Osteoblast (primary cell): ENCODE measurements around the gene CARMIL1. TPM values are rescaled to one million over a fixed set of nuclear protein-coding genes. Genes with fewer than 3 reads are reported as not detected.
A peak's percentile ranks its signal among the peaks of the same experiment; 100 is the strongest.

Experiments
- DNase-seq: peaks from one replicate; pipeline ENCODE4 v3.0.0; 2011; ENCODE audit warnings: low spot score, mixed read lengths; ENCODE audit not compliant: insufficient read length; ENCODE audit errors: missing footprints
- H2AFZ ChIP-seq: 2 replicates; pipeline ENCODE4 v1.6.0; 2011; ENCODE audit warnings: mild to moderate bottlenecking, low read length
- H3K27ac ChIP-seq: 2 replicates; pipeline ENCODE4 v1.5.1; 2011; ENCODE audit warnings: mild to moderate bottlenecking, low read depth, low read length, moderate library complexity
- H3K27me3 ChIP-seq: 2 replicates; pipeline ENCODE4 v1.6.0; 2012; ENCODE audit warnings: mild to moderate bottlenecking, control low read depth, inconsistent platforms, low read length, moderate library complexity; ENCODE audit not compliant: insufficient read depth
- H3K36me3 ChIP-seq: 2 replicates; pipeline ENCODE4 v1.5.1; 2011; ENCODE audit warnings: mild to moderate bottlenecking, low read length, control low read depth, moderate library complexity; ENCODE audit not compliant: insufficient read depth
- H3K4me1 ChIP-seq: 2 replicates; pipeline ENCODE4 v1.5.1; 2011; ENCODE audit warnings: mild to moderate bottlenecking, low read length, control low read depth, moderate library complexity; ENCODE audit not compliant: insufficient read depth
- H3K4me2 ChIP-seq: 2 replicates; pipeline ENCODE4 v1.6.0; 2011; ENCODE audit warnings: mild to moderate bottlenecking, low read length; ENCODE audit not compliant: insufficient read depth
- H3K4me3 ChIP-seq: fragments of 200-600 bp; sonication (generic); 3 replicates; pipeline ENCODE4 v1.5.1; 2012; ENCODE audit warnings: mild to moderate bottlenecking, low read length, inconsistent platforms; ENCODE audit not compliant: insufficient read depth
- H3K79me2 ChIP-seq: 2 replicates; pipeline ENCODE4 v1.6.0; 2012; ENCODE audit warnings: mild to moderate bottlenecking, low read length, control low read depth, inconsistent platforms; ENCODE audit not compliant: insufficient read depth
- H3K9me3 ChIP-seq: 2 replicates; pipeline ENCODE4 v1.5.1; 2011; ENCODE audit warnings: low read depth, low read length, control low read depth
- H4K20me1 ChIP-seq: 2 replicates; pipeline ENCODE4 v1.6.0; 2012; ENCODE audit warnings: mild to moderate bottlenecking, low read length, control low read depth; ENCODE audit not compliant: insufficient read depth
- CTCF ChIP-seq: IDR thresholded peaks from 2 replicates; pipeline ENCODE4 v1.5.1; 2011; ENCODE audit warnings: mild to moderate bottlenecking, low read depth, low read length, moderate library complexity; ENCODE audit errors: extremely low read depth
- total RNA-seq: library from RNA; depleted of rRNA; stranded (reverse); fragments of >200 nt; gene quantifications from 2 replicates; pipeline ENCODE4 v1.2.3, GENCODE V29; 2012

Gene CARMIL1
- total RNA-seq, 1 donor, result 25.7 TPM

GRCh38 chr6:25278261-25278913 lies 787 bp upstream of the CARMIL1 start:
- Histone ChIP-seq H3K9me3 (no peaks in the 10 kb centered on the region), H3K4me1 (peaks cover 24% of the 10 kb centered on the region), H3K4me2 (peak overlapping the region; percentile 99), H3K4me3 (peak overlapping the region; percentile 93), H2AFZ (peak overlapping the region; percentile 98), H3K79me2 (no peaks in the 10 kb centered on the region), H3K27ac (peak overlapping the region; percentile 68), H3K36me3 (no peaks in the 10 kb centered on the region), H3K27me3 (no peaks in the 10 kb centered on the region), H4K20me1 (no peaks in the 10 kb centered on the region)
- no peak for DNase-seq
- no peak for TF ChIP-seq CTCF

GRCh38 chr6:25279748-25280343 lies 672 bp downstream of the CARMIL1 start:
- Histone ChIP-seq H3K9me3 (no peaks in the 10 kb centered on the region), H4K20me1 (no peaks in the 10 kb centered on the region), H3K27ac (peak overlapping the region; percentile 27), H3K4me1 (peaks cover 24% of the 10 kb centered on the region), H3K79me2 (no peaks in the 10 kb centered on the region), H2AFZ (peak overlapping the region; percentile 98), H3K4me3 (peak overlapping the region; percentile 93), H3K27me3 (no peaks in the 10 kb centered on the region), H3K4me2 (peak overlapping the region; percentile 99), H3K36me3 (no peaks in the 10 kb centered on the region)
- peak; percentile 68 for DNase-seq
- no peak for TF ChIP-seq CTCF

GRCh38 chr6:25280344-25281074 lies 1.3 kb downstream of the CARMIL1 start:
- Histone ChIP-seq H2AFZ (peak overlapping the region; percentile 98), H3K4me2 (peak overlapping the region; percentile 99), H3K9me3 (no peaks in the 10 kb centered on the region), H3K27ac (no peak overlapping the region), H3K79me2 (no peaks in the 10 kb centered on the region), H4K20me1 (no peaks in the 10 kb centered on the region), H3K27me3 (no peaks in the 10 kb centered on the region), H3K4me1 (peaks cover 24% of the 10 kb centered on the region), H3K4me3 (peak overlapping the region; percentile 93), H3K36me3 (no peaks in the 10 kb centered on the region)
- peak; percentile 81 for DNase-seq
- no peak for TF ChIP-seq CTCF

GRCh38 chr6:25286891-25287290 lies 7.7 kb downstream of the CARMIL1 start:
- no peak overlapping the region for H2AFZ ChIP-seq
- no peaks in the 10 kb centered on the region for H3K9me3 ChIP-seq
- H4K20me1 ChIP-seq, result no peaks in the 10 kb centered on the region
- TF ChIP-seq CTCF, result no peak
- DNase-seq, result no peak
- H3K4me1 ChIP-seq, result no peaks in the 10 kb centered on the region
- no peaks in the 10 kb centered on the region for H3K36me3 ChIP-seq
- H3K27me3 ChIP-seq, result no peaks in the 10 kb centered on the region
- H3K79me2 ChIP-seq, result peaks cover 7% of the 10 kb centered on the region
- H3K4me2 ChIP-seq, result no peak overlapping the region
- no peak overlapping the region for H3K27ac ChIP-seq
- H3K4me3 ChIP-seq, result no peak overlapping the region
